ENCODE data around the gene ZNF385C. TPM values are rescaled to one million over a fixed set of nuclear protein-coding genes. Genes with fewer than 3 reads are reported as not detected.

ZNF385C gene
- total and polyA plus RNA-seq, 4 donors: 0.49 TPM; not detected in 3

GRCh38 chr17:42075789-42076188 lies 22.5 kb downstream of the ZNF385C start:
- ATAC-seq (ENCODE audit: low FRiP score) (no peak), DNase-seq (no peak)
- H3K4me1 ChIP-seq (ENCODE audit: control insufficient read depth in 1 of 2, insufficient read depth in 2 of 2, low read length in 2 of 2): no peaks in the 10 kb centered on the region
- no peak overlapping the region for H3K27ac ChIP-seq (ENCODE audit: low read depth in 1 of 2, low read length in 2 of 2)
- intact Hi-C loops (cut with DNase I): no loop called here
- 76 to 79% methylated on average over 6 of the region's 6 CpGs for WGBS, 2 donors
- H3K36me3 ChIP-seq (ENCODE audit: control insufficient read depth in 1 of 2, insufficient read depth in 2 of 2, low read length in 1 of 2): no peaks in the 10 kb centered on the region
- no peaks in the 10 kb centered on the region for H3K9me3 ChIP-seq (ENCODE audit: control insufficient read depth, low read length)
- H3K4me3 ChIP-seq (ENCODE audit: low read length in 2 of 2): no peak overlapping the region
- no peaks in the 10 kb centered on the region for H3K27me3 ChIP-seq (ENCODE audit: control insufficient read depth in 1 of 2, insufficient read depth in 2 of 2, low read length in 1 of 2)

GRCh38 chr17:42072323-42073187 lies 25.7 kb downstream of the ZNF385C start:
- ATAC-seq (ENCODE audit: low FRiP score) (peak; percentile 30), DNase-seq (no peak)
- 10% methylated on average over 54 to 67 of the region's 67 CpGs for WGBS, 2 donors
- Histone ChIP-seq H3K27me3 (ENCODE audit: control insufficient read depth in 1 of 2, insufficient read depth in 2 of 2, low read length in 1 of 2) (no peaks in the 10 kb centered on the region), H3K4me3 (ENCODE audit: low read length in 2 of 2) (no peak overlapping the region), H3K4me1 (ENCODE audit: control insufficient read depth in 1 of 2, insufficient read depth in 2 of 2, low read length in 2 of 2) (no peaks in the 10 kb centered on the region), H3K9me3 (ENCODE audit: control insufficient read depth, low read length) (no peaks in the 10 kb centered on the region), H3K27ac (ENCODE audit: low read depth in 1 of 2, low read length in 2 of 2) (no peak overlapping the region), H3K36me3 (ENCODE audit: control insufficient read depth in 1 of 2, insufficient read depth in 2 of 2, low read length in 1 of 2) (no peaks in the 10 kb centered on the region)
- intact Hi-C loops (cut with DNase I): no loop called here

DNA sequence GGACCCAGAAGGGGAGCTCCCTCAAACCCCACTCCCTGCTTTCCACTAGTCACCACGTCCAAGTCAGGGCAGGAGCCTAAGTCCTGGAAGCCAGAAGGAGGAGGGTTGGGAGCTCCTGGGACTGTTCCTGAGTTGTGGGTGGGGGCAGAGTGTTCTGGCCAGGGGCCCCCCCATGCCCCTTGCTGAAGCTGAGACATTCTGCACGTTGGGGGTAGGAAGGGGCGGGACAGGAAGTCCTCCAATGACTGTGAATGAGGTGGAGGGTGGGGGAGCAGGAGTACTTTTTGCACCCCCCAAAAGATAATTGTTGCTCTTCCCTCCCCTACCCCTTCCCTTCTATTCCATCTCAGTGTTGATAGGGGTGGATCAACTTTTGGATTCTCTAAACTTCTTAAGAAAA lies 26.5 kb downstream of the ZNF385C start:
- H3K27ac ChIP-seq (ENCODE audit: low read depth in 1 of 2, low read length in 2 of 2): no peak overlapping the region
- intact Hi-C loops (cut with DNase I): no loop called here
- ATAC-seq (ENCODE audit: low FRiP score) (no peak), DNase-seq (no peak)
- H3K4me3 ChIP-seq (ENCODE audit: low read length in 2 of 2): no peak overlapping the region
- H3K27me3 ChIP-seq (ENCODE audit: control insufficient read depth in 1 of 2, insufficient read depth in 2 of 2, low read length in 1 of 2): no peaks in the 10 kb centered on the region
- no peaks in the 10 kb centered on the region for H3K9me3 ChIP-seq (ENCODE audit: control insufficient read depth, low read length)
- 19 to 30% methylated on average over 3 of the region's 3 CpGs for WGBS, 2 donors
- H3K36me3 ChIP-seq (ENCODE audit: control insufficient read depth in 1 of 2, insufficient read depth in 2 of 2, low read length in 1 of 2): no peaks in the 10 kb centered on the region
- no peaks in the 10 kb centered on the region for H3K4me1 ChIP-seq (ENCODE audit: control insufficient read depth in 1 of 2, insufficient read depth in 2 of 2, low read length in 2 of 2)

DNA sequence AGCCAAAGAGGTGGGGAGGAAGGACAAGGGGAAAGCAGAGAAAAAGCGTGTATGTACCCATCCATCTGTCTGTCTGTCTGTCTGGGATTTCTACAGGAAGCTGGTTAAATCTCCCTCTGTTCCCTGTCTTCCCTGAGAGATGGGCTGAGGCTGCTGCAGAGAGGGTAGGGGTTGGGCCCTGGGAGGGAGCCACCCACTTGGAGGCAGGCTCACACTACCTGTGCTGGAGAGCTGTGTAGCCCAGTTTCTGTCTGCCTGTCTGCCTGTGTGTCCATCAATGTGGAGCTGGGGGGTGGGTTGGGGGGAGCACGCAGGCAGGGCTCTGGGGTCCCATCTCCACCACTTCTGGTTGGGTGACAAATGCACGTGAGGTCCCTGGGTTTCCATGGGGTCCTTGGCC lies 29.3 kb downstream of the ZNF385C start:
- DNase-seq: no peak
- no peaks in the 10 kb centered on the region for H3K36me3 ChIP-seq (ENCODE audit: control insufficient read depth in 1 of 2, insufficient read depth in 2 of 2, low read length in 1 of 2)
- WGBS, 2 donors: 85 to 95% methylated on average over 3 of the region's 3 CpGs
- intact Hi-C loops (cut with DNase I): loop anchor here (5.0 kb wide), 2 partner anchors 33 to 48 kb away; no protein-coding TSS in a partner anchor
- ATAC-seq (ENCODE audit: low FRiP score): no peak
- no peak overlapping the region for H3K4me3 ChIP-seq (ENCODE audit: low read length in 2 of 2)
- H3K27me3 ChIP-seq (ENCODE audit: control insufficient read depth in 1 of 2, insufficient read depth in 2 of 2, low read length in 1 of 2): no peaks in the 10 kb centered on the region
- H3K27ac ChIP-seq (ENCODE audit: low read depth in 1 of 2, low read length in 2 of 2): no peak overlapping the region
- no peaks in the 10 kb centered on the region for H3K9me3 ChIP-seq (ENCODE audit: control insufficient read depth, low read length)
- no peaks in the 10 kb centered on the region for H3K4me1 ChIP-seq (ENCODE audit: control insufficient read depth in 1 of 2, insufficient read depth in 2 of 2, low read length in 2 of 2)

- peak; percentile 75 for ATAC-seq (ENCODE audit: low FRiP score)
- peak; percentile 67 to 89 for DNase-seq
- Histone ChIP-seq H3K27ac (ENCODE audit: low read depth in 1 of 2, low read length in 2 of 2) (no peak overlapping the region), H3K27me3 (ENCODE audit: control insufficient read depth in 1 of 2, insufficient read depth in 2 of 2, low read length in 1 of 2) (no peaks in the 10 kb centered on the region), H3K9me3 (ENCODE audit: control insufficient read depth, low read length) (no peaks in the 10 kb centered on the region), H3K36me3 (ENCODE audit: control insufficient read depth in 1 of 2, insufficient read depth in 2 of 2, low read length in 1 of 2) (no peaks in the 10 kb centered on the region), H3K4me1 (ENCODE audit: control insufficient read depth in 1 of 2, insufficient read depth in 2 of 2, low read length in 2 of 2) (no peaks in the 10 kb centered on the region), H3K4me3 (ENCODE audit: low read length in 2 of 2) (no peak overlapping the region)
- intact Hi-C loops (cut with DNase I): loop anchor here (5.0 kb wide), 2 partner anchors 35 to 50 kb away; no protein-coding TSS in a partner anchor
- WGBS, 2 donors: 39% methylated on average over 12 of the region's 12 CpGs
Measured at GRCh38 chr17:42067371-42068091, 30.7 kb downstream of the ZNF385C start.

- intact Hi-C loops (cut with DNase I): loop anchor here (5.0 kb wide), 2 partner anchors 37 to 52 kb away; no protein-coding TSS in a partner anchor
- no peaks in the 10 kb centered on the region for H3K36me3 ChIP-seq (ENCODE audit: control insufficient read depth in 1 of 2, insufficient read depth in 2 of 2, low read length in 1 of 2)
- no peak overlapping the region for H3K27ac ChIP-seq (ENCODE audit: low read depth in 1 of 2, low read length in 2 of 2)
- H3K4me1 ChIP-seq (ENCODE audit: control insufficient read depth in 1 of 2, insufficient read depth in 2 of 2, low read length in 2 of 2): no peaks in the 10 kb centered on the region
- ATAC-seq (ENCODE audit: low FRiP score) (no peak), DNase-seq (no peak)
- no peak overlapping the region for H3K4me3 ChIP-seq (ENCODE audit: low read length in 2 of 2)
- WGBS, 2 donors: 80 to 83% methylated on average over 2 of the region's 2 CpGs
- H3K27me3 ChIP-seq (ENCODE audit: control insufficient read depth in 1 of 2, insufficient read depth in 2 of 2, low read length in 1 of 2): no peaks in the 10 kb centered on the region
- no peaks in the 10 kb centered on the region for H3K9me3 ChIP-seq (ENCODE audit: control insufficient read depth, low read length)
Measured at GRCh38 chr17:42065201-42065600, 33.1 kb downstream of the ZNF385C start.

DNA sequence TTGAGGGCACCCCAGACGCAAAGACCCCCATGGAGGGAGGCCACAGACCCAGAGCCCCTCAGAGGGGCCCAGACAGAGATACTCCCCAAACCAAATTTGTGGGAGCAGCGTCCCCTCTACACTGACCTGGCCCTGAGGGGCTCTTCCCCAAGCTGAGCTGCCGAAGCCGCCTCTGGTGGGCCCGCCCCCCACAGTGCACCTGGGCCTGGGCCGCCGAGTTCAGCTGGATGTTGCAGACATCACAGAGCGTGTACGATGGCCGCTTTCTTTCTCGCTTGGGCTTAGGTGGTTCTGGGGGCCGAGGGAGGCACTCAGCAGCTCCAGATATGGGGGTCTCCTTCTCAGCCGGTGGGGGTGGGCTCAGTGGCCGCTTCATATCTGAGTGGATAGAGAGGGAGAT lies 35.6 kb downstream of the ZNF385C start:
- intact Hi-C loops (cut with DNase I): no loop called here
- Histone ChIP-seq H3K4me3 (ENCODE audit: low read length in 2 of 2) (no peak overlapping the region), H3K27ac (ENCODE audit: low read depth in 1 of 2, low read length in 2 of 2) (no peak overlapping the region), H3K27me3 (ENCODE audit: control insufficient read depth in 1 of 2, insufficient read depth in 2 of 2, low read length in 1 of 2) (no peaks in the 10 kb centered on the region), H3K36me3 (ENCODE audit: control insufficient read depth in 1 of 2, insufficient read depth in 2 of 2, low read length in 1 of 2) (no peaks in the 10 kb centered on the region), H3K9me3 (ENCODE audit: control insufficient read depth, low read length) (no peaks in the 10 kb centered on the region), H3K4me1 (ENCODE audit: control insufficient read depth in 1 of 2, insufficient read depth in 2 of 2, low read length in 2 of 2) (no peaks in the 10 kb centered on the region)
- DNase-seq: no peak
- ATAC-seq (ENCODE audit: low FRiP score): no peak
- 87 to 89% methylated on average over 14 of the region's 14 CpGs for WGBS, 2 donors

- 67 to 70% methylated on average over 5 of the region's 5 CpGs for WGBS, 2 donors
- Histone ChIP-seq H3K36me3 (ENCODE audit: control insufficient read depth in 1 of 2, insufficient read depth in 2 of 2, low read length in 1 of 2) (no peaks in the 10 kb centered on the region), H3K4me1 (ENCODE audit: control insufficient read depth in 1 of 2, insufficient read depth in 2 of 2, low read length in 2 of 2) (no peaks in the 10 kb centered on the region), H3K9me3 (ENCODE audit: control insufficient read depth, low read length) (no peaks in the 10 kb centered on the region), H3K27ac (ENCODE audit: low read depth in 1 of 2, low read length in 2 of 2) (no peak overlapping the region), H3K27me3 (ENCODE audit: control insufficient read depth in 1 of 2, insufficient read depth in 2 of 2, low read length in 1 of 2) (no peaks in the 10 kb centered on the region), H3K4me3 (ENCODE audit: low read length in 2 of 2) (no peak overlapping the region)
- intact Hi-C loops (cut with DNase I): no loop called here
- no peak for DNase-seq
- no peak for ATAC-seq (ENCODE audit: low FRiP score)
Measured at GRCh38 chr17:42061646-42062487, 36.4 kb downstream of the ZNF385C start.
